ENCODE data around the gene ITGB6. TPM values are rescaled to one million over a fixed set of nuclear protein-coding genes. Genes with fewer than 3 reads are reported as not detected.
"Not testable (repeated sequence)": the region's sequence is repeated elsewhere in the genome, so short reads cannot be mapped to it uniquely, and the experiment has no call there.

ITGB6 gene
- total RNA-seq, 1 experiment from 2014 or later = not detected

DNA sequence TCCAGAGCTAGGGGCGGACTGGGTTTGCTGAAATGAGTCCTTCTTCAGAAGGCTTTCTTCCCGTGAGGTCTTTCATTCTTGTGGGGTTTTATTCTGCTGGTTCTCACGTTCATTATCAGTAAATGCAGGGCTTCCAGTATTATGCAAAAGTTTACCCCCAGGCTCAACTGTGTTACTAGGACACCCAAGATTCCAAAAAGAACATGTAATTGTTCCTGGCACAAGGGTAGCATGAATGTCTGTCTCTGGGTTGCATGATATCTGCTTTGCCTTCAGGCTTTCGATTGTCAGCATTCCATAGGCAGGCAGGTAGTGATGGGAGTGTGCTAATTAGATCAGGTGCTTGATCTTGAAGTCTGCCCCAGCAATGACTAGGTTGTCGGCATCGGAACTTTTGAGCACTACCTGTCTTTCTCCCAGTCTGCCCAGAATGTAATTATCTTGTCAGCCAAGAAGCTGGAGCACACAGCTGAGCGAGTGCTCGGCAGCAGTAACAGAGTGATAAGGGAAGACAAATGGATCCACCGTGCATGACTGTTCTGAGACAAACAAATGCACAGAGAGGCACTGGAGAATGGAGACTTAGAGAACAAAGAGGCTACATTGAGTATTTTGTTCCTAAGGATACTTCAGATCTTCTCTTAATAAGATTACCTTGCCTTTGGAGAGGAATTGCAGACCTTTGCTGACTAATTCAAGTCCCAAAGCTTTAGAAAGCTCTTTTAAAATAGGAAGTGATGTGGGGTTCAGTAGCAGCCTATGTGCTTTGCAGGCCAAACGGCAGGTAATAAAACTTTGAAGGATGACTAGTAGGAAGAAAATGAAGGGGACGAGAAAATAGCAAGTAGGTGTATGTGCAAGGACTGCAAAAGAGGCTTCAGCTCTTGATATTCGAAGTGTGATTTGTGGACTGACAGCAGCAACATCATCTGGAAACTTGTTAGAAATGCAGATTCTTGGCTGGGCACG lies 41.9 kb downstream of the ITGB6 start:
- Mint-ChIP-seq H3K4me1 (peaks cover 14% of the 10 kb centered on the region), H3K9me3 (peaks cover 12% of the 10 kb centered on the region), H3K36me3 (no peaks in the 10 kb centered on the region), H3K27me3 (ENCODE audit: low read depth) (no peaks in the 10 kb centered on the region; the same call in 1 of the 2 replicates), H3K4me3 (no peak overlapping the region), H3K27ac (peak overlapping the region; percentile 64)
- ChIA-PET POLR2A (no interaction called here), CTCF (interaction anchor here (0.7 to 1.1 kb wide), 3 partner anchors 9 to 846 kb away, joined by 3 read pairs; no protein-coding TSS in a partner anchor)
- TF ChIP-seq, protein P1, sequence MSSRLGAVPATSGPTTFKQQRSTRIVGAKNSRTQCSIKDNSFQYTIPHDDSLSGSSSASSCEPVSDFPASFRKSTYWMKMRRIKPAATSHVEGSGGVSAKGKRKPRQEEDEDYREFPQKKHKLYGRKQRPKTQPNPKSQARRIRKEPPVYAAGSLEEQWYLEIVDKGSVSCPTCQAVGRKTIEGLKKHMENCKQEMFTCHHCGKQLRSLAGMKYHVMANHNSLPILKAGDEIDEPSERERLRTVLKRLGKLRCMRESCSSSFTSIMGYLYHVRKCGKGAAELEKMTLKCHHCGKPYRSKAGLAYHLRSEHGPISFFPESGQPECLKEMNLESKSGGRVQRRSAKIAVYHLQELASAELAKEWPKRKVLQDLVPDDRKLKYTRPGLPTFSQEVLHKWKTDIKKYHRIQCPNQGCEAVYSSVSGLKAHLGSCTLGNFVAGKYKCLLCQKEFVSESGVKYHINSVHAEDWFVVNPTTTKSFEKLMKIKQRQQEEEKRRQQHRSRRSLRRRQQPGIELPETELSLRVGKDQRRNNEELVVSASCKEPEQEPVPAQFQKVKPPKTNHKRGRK (CRISPR knock-in tag; IDR thresholded peaks at IDR 0.05; ENCODE audit: borderline replicate concordance) = no peak
- TF ChIP-seq, protein P2, sequence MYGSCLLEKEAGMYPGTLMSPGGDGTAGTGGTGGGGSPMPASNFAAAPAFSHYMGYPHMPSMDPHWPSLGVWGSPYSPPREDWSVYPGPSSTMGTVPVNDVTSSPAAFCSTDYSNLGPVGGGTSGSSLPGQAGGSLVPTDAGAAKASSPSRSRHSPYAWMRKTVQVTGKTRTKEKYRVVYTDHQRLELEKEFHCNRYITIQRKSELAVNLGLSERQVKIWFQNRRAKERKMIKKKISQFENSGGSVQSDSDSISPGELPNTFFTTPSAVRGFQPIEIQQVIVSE (CRISPR knock-in tag; IDR thresholded peaks at IDR 0.05; ENCODE audit: borderline replicate concordance) = no peak
- TF ChIP-seq ELF4 (CRISPR knock-in tag; IDR thresholded peaks at IDR 0.05; ENCODE audit: low read depth) = no peak
- TF ChIP-seq TP53 (CRISPR knock-in tag; IDR thresholded peaks at IDR 0.05) = no peak
- DNase-seq (ENCODE audit: low spot score) = no peak
- peak; percentile 83 for ATAC-seq

DNA sequence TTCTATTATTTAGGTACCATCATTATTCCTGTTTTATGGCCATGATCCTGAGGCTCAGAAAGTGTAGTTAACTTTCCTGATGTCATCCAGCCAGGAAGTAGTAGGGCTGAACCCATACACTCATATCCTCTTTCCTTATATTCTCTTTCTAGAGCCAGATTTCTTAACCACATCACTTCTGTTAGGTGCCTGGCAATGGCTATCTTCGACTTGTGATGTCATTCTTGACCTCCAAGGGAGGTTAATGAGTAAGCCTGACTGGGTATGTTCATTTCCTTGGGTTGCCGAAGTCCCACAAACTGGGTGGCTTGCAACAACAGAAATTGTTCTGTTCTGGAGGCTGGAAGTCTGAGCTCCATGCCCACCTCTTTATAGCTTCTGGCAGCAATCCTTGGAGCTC lies 43.4 kb downstream of the ITGB6 start:
- H3K36me3 Mint-ChIP-seq = no peaks in the 10 kb centered on the region
- no peak overlapping the region for H3K4me3 Mint-ChIP-seq
- ATAC-seq (no peak), DNase-seq (ENCODE audit: low spot score) (no peak)
- POLR2A ChIA-PET = no interaction called here
- peaks cover 12% of the 10 kb centered on the region for H3K9me3 Mint-ChIP-seq
- H3K27me3 Mint-ChIP-seq (ENCODE audit: low read depth) = no peaks in the 10 kb centered on the region; the same call in 1 of the 2 replicates
- CTCF ChIA-PET = interaction anchor here (1.4 kb wide), 1 partner anchor 52 kb away, joined by 4 read pairs; no protein-coding TSS in a partner anchor
- peaks cover 14% of the 10 kb centered on the region for H3K4me1 Mint-ChIP-seq
- TF ChIP-seq FOXK1 (CRISPR knock-in tag; IDR thresholded peaks at IDR 0.05) = no peak
- H3K27ac Mint-ChIP-seq = no peak overlapping the region

DNA sequence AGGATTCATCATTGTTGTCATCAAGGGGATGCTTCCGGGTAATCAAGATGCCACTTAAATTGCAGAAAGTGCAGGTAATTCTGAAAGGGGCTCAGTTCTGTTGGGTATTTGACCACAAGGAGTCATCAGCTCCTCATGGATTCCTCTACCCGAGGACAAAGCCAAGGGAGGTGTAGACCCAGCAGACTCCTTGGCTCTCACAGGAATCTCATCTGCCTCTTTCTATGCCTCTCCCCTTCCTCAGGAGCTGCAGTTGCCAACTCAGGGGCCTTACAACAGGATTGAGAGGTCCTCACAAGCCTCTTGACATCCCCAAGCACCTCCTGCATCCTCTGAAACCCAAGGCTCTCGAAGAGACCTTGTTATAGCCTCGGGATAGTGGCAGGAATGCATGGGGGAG lies 44.0 kb downstream of the ITGB6 start:
- peak; percentile 80 for ATAC-seq
- TF ChIP-seq IRF2 (CRISPR knock-in tag; IDR thresholded peaks at IDR 0.05; ENCODE audit: borderline replicate concordance, low read depth) (no peak), CREM (CRISPR knock-in tag; IDR thresholded peaks at IDR 0.05) (no peak), ZNF219 (CRISPR knock-in tag; IDR thresholded peaks at IDR 0.05; ENCODE audit: borderline replicate concordance) (no peak)
- TF ChIP-seq, protein P3, sequence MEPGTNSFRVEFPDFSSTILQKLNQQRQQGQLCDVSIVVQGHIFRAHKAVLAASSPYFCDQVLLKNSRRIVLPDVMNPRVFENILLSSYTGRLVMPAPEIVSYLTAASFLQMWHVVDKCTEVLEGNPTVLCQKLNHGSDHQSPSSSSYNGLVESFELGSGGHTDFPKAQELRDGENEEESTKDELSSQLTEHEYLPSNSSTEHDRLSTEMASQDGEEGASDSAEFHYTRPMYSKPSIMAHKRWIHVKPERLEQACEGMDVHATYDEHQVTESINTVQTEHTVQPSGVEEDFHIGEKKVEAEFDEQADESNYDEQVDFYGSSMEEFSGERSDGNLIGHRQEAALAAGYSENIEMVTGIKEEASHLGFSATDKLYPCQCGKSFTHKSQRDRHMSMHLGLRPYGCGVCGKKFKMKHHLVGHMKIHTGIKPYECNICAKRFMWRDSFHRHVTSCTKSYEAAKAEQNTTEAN (CRISPR knock-in tag; IDR thresholded peaks at IDR 0.05) = no peak
- TF ChIP-seq, protein P4, sequence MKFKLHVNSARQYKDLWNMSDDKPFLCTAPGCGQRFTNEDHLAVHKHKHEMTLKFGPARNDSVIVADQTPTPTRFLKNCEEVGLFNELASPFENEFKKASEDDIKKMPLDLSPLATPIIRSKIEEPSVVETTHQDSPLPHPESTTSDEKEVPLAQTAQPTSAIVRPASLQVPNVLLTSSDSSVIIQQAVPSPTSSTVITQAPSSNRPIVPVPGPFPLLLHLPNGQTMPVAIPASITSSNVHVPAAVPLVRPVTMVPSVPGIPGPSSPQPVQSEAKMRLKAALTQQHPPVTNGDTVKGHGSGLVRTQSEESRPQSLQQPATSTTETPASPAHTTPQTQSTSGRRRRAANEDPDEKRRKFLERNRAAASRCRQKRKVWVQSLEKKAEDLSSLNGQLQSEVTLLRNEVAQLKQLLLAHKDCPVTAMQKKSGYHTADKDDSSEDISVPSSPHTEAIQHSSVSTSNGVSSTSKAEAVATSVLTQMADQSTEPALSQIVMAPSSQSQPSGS (CRISPR knock-in tag; IDR thresholded peaks at IDR 0.05; ENCODE audit: borderline replicate concordance, low read depth) = no peak
- TF ChIP-seq, protein P5, sequence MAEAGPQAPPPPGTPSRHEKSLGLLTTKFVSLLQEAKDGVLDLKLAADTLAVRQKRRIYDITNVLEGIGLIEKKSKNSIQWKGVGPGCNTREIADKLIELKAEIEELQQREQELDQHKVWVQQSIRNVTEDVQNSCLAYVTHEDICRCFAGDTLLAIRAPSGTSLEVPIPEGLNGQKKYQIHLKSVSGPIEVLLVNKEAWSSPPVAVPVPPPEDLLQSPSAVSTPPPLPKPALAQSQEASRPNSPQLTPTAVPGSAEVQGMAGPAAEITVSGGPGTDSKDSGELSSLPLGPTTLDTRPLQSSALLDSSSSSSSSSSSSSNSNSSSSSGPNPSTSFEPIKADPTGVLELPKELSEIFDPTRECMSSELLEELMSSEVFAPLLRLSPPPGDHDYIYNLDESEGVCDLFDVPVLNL (CRISPR knock-in tag; IDR thresholded peaks at IDR 0.05; ENCODE audit: borderline replicate concordance, low read depth) = no peak
- TF ChIP-seq, protein P6, sequence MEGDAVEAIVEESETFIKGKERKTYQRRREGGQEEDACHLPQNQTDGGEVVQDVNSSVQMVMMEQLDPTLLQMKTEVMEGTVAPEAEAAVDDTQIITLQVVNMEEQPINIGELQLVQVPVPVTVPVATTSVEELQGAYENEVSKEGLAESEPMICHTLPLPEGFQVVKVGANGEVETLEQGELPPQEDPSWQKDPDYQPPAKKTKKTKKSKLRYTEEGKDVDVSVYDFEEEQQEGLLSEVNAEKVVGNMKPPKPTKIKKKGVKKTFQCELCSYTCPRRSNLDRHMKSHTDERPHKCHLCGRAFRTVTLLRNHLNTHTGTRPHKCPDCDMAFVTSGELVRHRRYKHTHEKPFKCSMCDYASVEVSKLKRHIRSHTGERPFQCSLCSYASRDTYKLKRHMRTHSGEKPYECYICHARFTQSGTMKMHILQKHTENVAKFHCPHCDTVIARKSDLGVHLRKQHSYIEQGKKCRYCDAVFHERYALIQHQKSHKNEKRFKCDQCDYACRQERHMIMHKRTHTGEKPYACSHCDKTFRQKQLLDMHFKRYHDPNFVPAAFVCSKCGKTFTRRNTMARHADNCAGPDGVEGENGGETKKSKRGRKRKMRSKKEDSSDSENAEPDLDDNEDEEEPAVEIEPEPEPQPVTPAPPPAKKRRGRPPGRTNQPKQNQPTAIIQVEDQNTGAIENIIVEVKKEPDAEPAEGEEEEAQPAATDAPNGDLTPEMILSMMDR (IDR thresholded peaks at IDR 0.05) = no peak
- TF ChIP-seq, protein P7, sequence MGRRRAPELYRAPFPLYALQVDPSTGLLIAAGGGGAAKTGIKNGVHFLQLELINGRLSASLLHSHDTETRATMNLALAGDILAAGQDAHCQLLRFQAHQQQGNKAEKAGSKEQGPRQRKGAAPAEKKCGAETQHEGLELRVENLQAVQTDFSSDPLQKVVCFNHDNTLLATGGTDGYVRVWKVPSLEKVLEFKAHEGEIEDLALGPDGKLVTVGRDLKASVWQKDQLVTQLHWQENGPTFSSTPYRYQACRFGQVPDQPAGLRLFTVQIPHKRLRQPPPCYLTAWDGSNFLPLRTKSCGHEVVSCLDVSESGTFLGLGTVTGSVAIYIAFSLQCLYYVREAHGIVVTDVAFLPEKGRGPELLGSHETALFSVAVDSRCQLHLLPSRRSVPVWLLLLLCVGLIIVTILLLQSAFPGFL (CRISPR knock-in tag; IDR thresholded peaks at IDR 0.05; ENCODE audit: borderline replicate concordance) = no peak
- TF ChIP-seq, protein P8, sequence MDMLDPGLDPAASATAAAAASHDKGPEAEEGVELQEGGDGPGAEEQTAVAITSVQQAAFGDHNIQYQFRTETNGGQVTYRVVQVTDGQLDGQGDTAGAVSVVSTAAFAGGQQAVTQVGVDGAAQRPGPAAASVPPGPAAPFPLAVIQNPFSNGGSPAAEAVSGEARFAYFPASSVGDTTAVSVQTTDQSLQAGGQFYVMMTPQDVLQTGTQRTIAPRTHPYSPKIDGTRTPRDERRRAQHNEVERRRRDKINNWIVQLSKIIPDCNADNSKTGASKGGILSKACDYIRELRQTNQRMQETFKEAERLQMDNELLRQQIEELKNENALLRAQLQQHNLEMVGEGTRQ (CRISPR knock-in tag; IDR thresholded peaks at IDR 0.05) = no peak
- Mint-ChIP-seq H3K36me3 (no peaks in the 10 kb centered on the region), H3K27ac (no peak overlapping the region), H3K27me3 (ENCODE audit: low read depth) (no peaks in the 10 kb centered on the region; the same call in 1 of the 2 replicates), H3K4me1 (peaks cover 14% of the 10 kb centered on the region), H3K4me3 (no peak overlapping the region), H3K9me3 (peaks cover 12% of the 10 kb centered on the region)
- DNase-seq (ENCODE audit: low spot score) = no peak
- CTCF ChIA-PET = interaction anchor here (1.4 kb wide), 1 partner anchor 52 kb away, joined by 4 read pairs; no protein-coding TSS in a partner anchor
- POLR2A ChIA-PET = no interaction called here

DNA sequence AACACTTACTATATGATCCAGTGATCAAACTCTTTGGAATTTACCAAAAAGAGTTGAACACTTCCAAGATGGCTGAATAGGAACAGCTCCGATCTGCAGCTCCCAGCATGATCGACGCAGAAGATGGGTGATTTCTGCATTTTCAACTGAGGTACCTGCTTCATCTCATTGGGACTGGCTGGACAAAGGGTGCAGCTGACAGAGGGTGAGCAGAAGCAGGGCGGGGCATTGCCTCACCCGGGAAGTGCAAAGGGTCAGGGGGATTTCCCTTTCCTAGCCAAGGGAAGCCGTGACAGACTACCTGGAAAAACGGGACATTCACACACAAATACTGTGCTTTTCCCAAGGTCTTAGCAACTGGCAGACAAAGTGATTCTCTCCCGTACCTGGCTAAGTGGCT lies 51.7 kb downstream of the ITGB6 start:
- POLR2A ChIA-PET; H3K27ac Mint-ChIP-seq; H3K36me3 Mint-ChIP-seq; H3K4me3 Mint-ChIP-seq; DNase-seq (ENCODE audit: low spot score); H3K27me3 Mint-ChIP-seq (ENCODE audit: low read depth); H3K9me3 Mint-ChIP-seq; ATAC-seq: not testable (repeated sequence)
- CTCF ChIA-PET = interaction anchor here (0.7 kb wide), 1 partner anchor 10 kb away, joined by 3 read pairs; no protein-coding TSS in a partner anchor
- H3K4me1 Mint-ChIP-seq = peaks cover 15% of the 10 kb centered on the region

Data from WTC11 (cell line).